ENCODE data around the gene CENPC.

GRCh38 chr4:67521506-67521905 lies 23.8 kb downstream of the CENPC start:
- TF ChIP-seq CTCF (IDR thresholded peaks at IDR 0.05) (no peak), EZH2 (IDR thresholded peaks at IDR 0.05; ENCODE audit: borderline replicate concordance, insufficient read depth, low read depth, low read length, poor library complexity, severe bottlenecking) (no peak)

All from B cell (primary cell).